H9 (cell line): Measurements from ENCODE around the gene ZMIZ1. TPM values are rescaled to one million over a fixed set of nuclear protein-coding genes. Genes with fewer than 3 reads are reported as not detected.

Experiments
- DNase-seq: peaks from one replicate; pipeline ENCODE4 v3.0.0-alpha.2; 2017
- H2AFZ ChIP-seq: one replicate; pipeline ENCODE4 v1.6.1; 2013; ENCODE audit warnings: mild to moderate bottlenecking, low read length, control low read depth, moderate library complexity
- H2AK5ac ChIP-seq: 2 replicates; pipeline ENCODE4 v1.6.1; 2013; ENCODE audit warnings: low read length, control low read depth, mixed read lengths; ENCODE audit not compliant: insufficient read length
- H2BK120ac ChIP-seq: one replicate; pipeline ENCODE4 v1.6.1; 2013; ENCODE audit warnings: low read depth, mild to moderate bottlenecking, low read length, control low read depth, inconsistent platforms; ENCODE audit not compliant: poor library complexity, severe bottlenecking
- H2BK12ac ChIP-seq: 2 replicates; pipeline ENCODE4 v1.6.1; 2013; ENCODE audit warnings: low read length, control low read depth, mixed read lengths, low read depth; ENCODE audit not compliant: insufficient read length
- H2BK15ac ChIP-seq: 2 replicates; pipeline ENCODE4 v1.6.1; 2013; ENCODE audit warnings: low read depth, low read length, control low read depth
- H2BK20ac ChIP-seq: one replicate; pipeline ENCODE4 v1.6.1; 2013; ENCODE audit warnings: low read depth, mild to moderate bottlenecking, low read length, control low read depth, inconsistent platforms; ENCODE audit not compliant: poor library complexity, severe bottlenecking
- H2BK5ac ChIP-seq: 2 replicates; pipeline ENCODE4 v1.6.1; 2013; ENCODE audit warnings: low read length, control low read depth, mixed read lengths; ENCODE audit not compliant: insufficient read length
- H3K14ac ChIP-seq: 2 replicates; pipeline ENCODE4 v1.6.1; 2013; ENCODE audit warnings: low read length, control low read depth; ENCODE audit not compliant: insufficient read depth
- H3K18ac ChIP-seq: 2 replicates; pipeline ENCODE4 v1.6.1; 2013; ENCODE audit warnings: low read depth, mild to moderate bottlenecking, mixed read lengths, low read length, control low read depth; ENCODE audit not compliant: insufficient read length
- H3K23ac ChIP-seq: 2 replicates; pipeline ENCODE4 v1.6.1; 2013; ENCODE audit warnings: low read length, control low read depth, mixed read lengths, low read depth; ENCODE audit not compliant: insufficient read length
- H3K23me2 ChIP-seq: 2 replicates; pipeline ENCODE4 v1.6.1; 2013; ENCODE audit warnings: low read depth, mild to moderate bottlenecking, mixed read lengths, low read length, control low read depth; ENCODE audit not compliant: insufficient read length, poor library complexity, severe bottlenecking
- H3K27ac ChIP-seq: 2 replicates; pipeline ENCODE4 v1.5.1; 2013; ENCODE audit warnings: low read length, control low read depth, mixed read lengths, low read depth; ENCODE audit not compliant: insufficient read length
- H3K27me3 ChIP-seq: 2 replicates; pipeline ENCODE4 v1.6.1; 2013; ENCODE audit warnings: low read length, control low read depth, inconsistent platforms; ENCODE audit not compliant: insufficient read depth
- H3K4ac ChIP-seq: 2 replicates; pipeline ENCODE4 v1.6.1; 2013; ENCODE audit warnings: low read depth, mild to moderate bottlenecking, control low read depth, inconsistent platforms, low read length, moderate library complexity
- H3K4me1 ChIP-seq: 2 replicates; pipeline ENCODE4 v1.6.1; 2013; ENCODE audit warnings: low read length, control low read depth, inconsistent platforms; ENCODE audit not compliant: insufficient read depth
- H3K4me2 ChIP-seq: 2 replicates; pipeline ENCODE4 v1.6.1; 2013; ENCODE audit warnings: low read length, control low read depth, mixed read lengths; ENCODE audit not compliant: insufficient read length, insufficient read depth
- H3K56ac ChIP-seq: 2 replicates; pipeline ENCODE4 v1.6.1; 2013; ENCODE audit warnings: low read depth, mild to moderate bottlenecking, mixed read lengths, low read length, control low read depth; ENCODE audit not compliant: insufficient read length
- H3K79me1 ChIP-seq: 2 replicates; pipeline ENCODE4 v1.6.1; 2013; ENCODE audit warnings: low read depth, mild to moderate bottlenecking, moderate library complexity, low read length, control low read depth, inconsistent platforms; ENCODE audit not compliant: insufficient read depth, poor library complexity, severe bottlenecking
- H3K79me2 ChIP-seq: 2 replicates; pipeline ENCODE4 v1.6.1; 2013; ENCODE audit warnings: low read length, control low read depth, inconsistent platforms; ENCODE audit not compliant: insufficient read depth
- H3K9ac ChIP-seq: 2 replicates; pipeline ENCODE4 v1.6.1; 2013; ENCODE audit warnings: low read length, control low read depth, mixed read lengths; ENCODE audit not compliant: insufficient read length; ENCODE audit errors: extremely low read depth
- H3K9me3 ChIP-seq: one replicate; pipeline ENCODE4 v1.6.1; 2013; ENCODE audit warnings: low read depth, low read length, inconsistent platforms; ENCODE audit not compliant: control insufficient read depth
- H3T11ph ChIP-seq: one replicate; pipeline ENCODE4 v1.6.1; 2013; ENCODE audit warnings: mild to moderate bottlenecking, low read length, control low read depth, inconsistent platforms
- H4K20me1 ChIP-seq: one replicate; pipeline ENCODE4 v1.6.1; 2013; ENCODE audit not compliant: control insufficient read depth, insufficient read length, insufficient read depth
- H4K5ac ChIP-seq: 2 replicates; pipeline ENCODE4 v1.6.1; 2013; ENCODE audit warnings: low read depth, mild to moderate bottlenecking, mixed read lengths, low read length, control low read depth; ENCODE audit not compliant: insufficient read length
- H4K8ac ChIP-seq: replicated peaks from 2 replicates; pipeline ENCODE4 v1.6.1; 2013; ENCODE audit warnings: low read length, control low read depth, mixed read lengths, low read depth; ENCODE audit not compliant: insufficient read length
- H4K91ac ChIP-seq: 2 replicates; pipeline ENCODE4 v1.6.1; 2013; ENCODE audit warnings: low read depth, mild to moderate bottlenecking, moderate library complexity, mixed read lengths, low read length, control low read depth; ENCODE audit not compliant: insufficient read length
- H3K27ac Mint-ChIP-seq, 3 experiments: 2 replicates in 2 of 3; 3 replicates in 1 of 3; pipeline ENCODE4 v1.8.0; 2020 to 2021; ENCODE audit warnings: mixed read lengths in 3 of 3, mild to moderate bottlenecking in 1 of 3, moderate library complexity in 1 of 3
- H3K27me3 Mint-ChIP-seq: 2 replicates; pipeline ENCODE4 v1.8.0; 2021; ENCODE audit warnings: low read depth, mild to moderate bottlenecking, moderate library complexity, mixed read lengths
- H3K36me3 Mint-ChIP-seq, 3 experiments: 2 replicates in 2 of 3; 3 replicates in 1 of 3; pipeline ENCODE4 v1.8.0; 2020 to 2021; ENCODE audit warnings: low read depth in 3 of 3, mixed read lengths in 3 of 3; ENCODE audit not compliant: insufficient read depth in 1 of 3
- H3K4me1 Mint-ChIP-seq, 2 experiments: 2 replicates each; pipeline ENCODE4 v1.8.0; 2020; ENCODE audit warnings: mixed read lengths in 2 of 2
- H3K4me3 Mint-ChIP-seq, 2 experiments: 2 replicates in 1 of 2; 3 replicates in 1 of 2; pipeline ENCODE4 v1.8.0; 2020 to 2021; ENCODE audit warnings: mild to moderate bottlenecking in 2 of 2, mixed read lengths in 2 of 2, moderate library complexity in 1 of 2
- H3K9me3 Mint-ChIP-seq, 2 experiments: 2 replicates in 1 of 2; 3 replicates in 1 of 2; pipeline ENCODE4 v1.8.0; 2020; ENCODE audit warnings: mild to moderate bottlenecking in 2 of 2, mixed read lengths in 2 of 2, moderate library complexity in 1 of 2
- CTCF ChIP-seq: fragments of 200-600 bp; sonication (generic); conservative IDR thresholded peaks from 3 replicates; pipeline ENCODE4 v1.8.0; 2021; ENCODE audit warnings: antibody characterized with exemption, mild to moderate bottlenecking
- WGBS: extraction: QIAGEN DNeasy Blood & Tissue Kit; methylation state at CpG from one replicate; pipeline ENCODE4 v1.1.7; 2013; ENCODE audit warnings: missing lambda C conversion rate, low lambda C conversion rate, mixed read lengths; ENCODE audit not compliant: insufficient read length; ENCODE audit errors: extremely low coverage; 5-methylcytosine and 5-hydroxymethylcytosine counted together
- total RNA-seq: library from RNA; stranded (reverse); gene quantifications from 2 replicates; pipeline ENCODE4 v1.2.1, GENCODE V29; 2021

ZMIZ1 gene
- total RNA-seq, 1 experiment from 2014 or later = 36.9 TPM

DNA sequence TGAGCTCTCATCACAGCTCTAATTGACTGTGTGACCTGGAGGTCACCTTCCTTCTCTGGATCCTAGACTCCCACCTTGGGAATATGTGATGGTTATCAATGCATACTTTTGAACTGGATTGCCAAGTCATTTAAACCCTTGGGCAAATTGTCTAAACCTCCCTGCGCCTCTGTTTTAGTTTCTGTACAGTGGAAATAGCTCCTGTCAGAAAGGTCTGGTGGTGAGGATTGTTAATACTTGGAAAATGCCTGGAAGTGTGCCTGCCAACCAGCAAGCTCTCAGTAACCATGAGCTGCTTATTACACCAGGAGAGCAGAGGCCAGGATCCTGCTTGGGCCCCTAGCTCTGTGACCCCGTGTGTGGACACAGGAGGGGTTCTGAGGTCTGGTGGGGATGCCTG, 169.8 kb downstream of the ZMIZ1 start:
- no peak overlapping the region for H3K4ac ChIP-seq
- no peak overlapping the region for H2AFZ ChIP-seq
- H3K9me3 Mint-ChIP-seq = no peaks in the 10 kb centered on the region
- H3K79me2 ChIP-seq = no peaks in the 10 kb centered on the region
- H2BK120ac ChIP-seq = no peak overlapping the region
- TF ChIP-seq CTCF = no peak
- H3K23me2 ChIP-seq = peaks cover 16% of the 10 kb centered on the region
- peaks cover 17% of the 10 kb centered on the region; the same call in 1 of the 2 replicates for H3K4me1 ChIP-seq
- H2BK12ac ChIP-seq = no peak overlapping the region
- peaks cover 3% of the 10 kb centered on the region for H4K20me1 ChIP-seq
- no peaks in the 10 kb centered on the region for H3K79me1 ChIP-seq
- peak overlapping the region in 1 of 2 experiments; percentile 42; a peak in 1 of 5 replicates for H3K4me3 Mint-ChIP-seq
- H2BK5ac ChIP-seq = no peak overlapping the region
- H3K14ac ChIP-seq = no peak overlapping the region
- no peak overlapping the region for H3K18ac ChIP-seq
- peaks cover 45% of the 10 kb centered on the region for H3K27me3 ChIP-seq
- H4K5ac ChIP-seq = no peak overlapping the region
- no peaks in the 10 kb centered on the region for H3K9me3 ChIP-seq
- H3K27ac Mint-ChIP-seq = no peak overlapping the region
- no peak overlapping the region for H3K23ac ChIP-seq
- peaks cover 83% of the 10 kb centered on the region for H3K27me3 Mint-ChIP-seq
- no peak overlapping the region for H3K56ac ChIP-seq
- no peak overlapping the region for H3T11ph ChIP-seq
- H3K27ac ChIP-seq = no peak overlapping the region
- H4K91ac ChIP-seq = no peak overlapping the region
- no peak overlapping the region for H2BK20ac ChIP-seq
- H3K36me3 Mint-ChIP-seq = peaks cover 3 to 9% (median 4%) of the 10 kb centered on the region in 3 experiments; a peak in 4 of 7 replicates
- H3K4me1 Mint-ChIP-seq = peaks cover 64 to 65% of the 10 kb centered on the region in 2 experiments
- H3K4me2 ChIP-seq = no peak overlapping the region
- no peak for DNase-seq
- WGBS = no CpG with 5 or more reads among the region's 2 CpGs
- H4K8ac ChIP-seq = no peak overlapping the region
- no peak overlapping the region for H2BK15ac ChIP-seq
- no peak overlapping the region for H2AK5ac ChIP-seq
- no peak overlapping the region for H3K9ac ChIP-seq
